HL-60 (cell line): Measurements from ENCODE around the gene HAT1.

Source experiments
- CTCF ChIP-seq: IDR thresholded peaks from one replicate; pipeline ENCODE4 v1.5.1; 2011; ENCODE audit warnings: low read length, control low read depth, inconsistent platforms; ENCODE audit not compliant: insufficient read depth
- GABPA ChIP-seq: IDR thresholded peaks from 2 replicates; pipeline ENCODE4 v1.6.1; 2012; ENCODE audit warnings: low read depth
- POLR2AphosphoS5 ChIP-seq: IDR thresholded peaks from 2 replicates; pipeline ENCODE4 v1.6.1; 2012; ENCODE audit warnings: low read depth
- SPI1 ChIP-seq: IDR thresholded peaks from 2 replicates; pipeline ENCODE4 v1.6.1; 2012; ENCODE audit warnings: low read depth, mild to moderate bottlenecking, borderline replicate concordance
- TF ChIP-seq, protein P1 (sequence below): IDR thresholded peaks from 2 replicates; pipeline ENCODE4 v1.6.1; 2012; ENCODE audit warnings: low read depth; ENCODE audit not compliant: insufficient replicate concordance

DNA sequence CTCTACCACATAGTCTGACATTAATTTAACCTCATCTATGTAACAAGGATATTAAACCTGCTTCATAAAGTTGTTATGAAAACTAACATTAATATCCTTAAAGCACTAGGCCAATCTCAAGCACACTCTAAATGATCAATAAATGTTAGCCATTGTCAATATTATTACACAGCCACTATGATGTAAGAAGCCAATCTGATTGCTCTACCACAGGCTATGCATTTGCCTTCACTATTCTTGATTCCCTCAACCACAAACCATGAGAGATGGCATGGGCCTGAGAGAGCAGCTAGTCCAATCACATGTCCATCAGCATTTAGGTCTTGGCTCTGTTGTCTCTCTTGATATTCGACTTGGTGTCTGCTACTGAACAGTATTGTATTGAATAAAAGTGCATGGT is 32.5 kb upstream of the HAT1 start:
- no peak for TF ChIP-seq CTCF
- no peak for TF ChIP-seq POLR2AphosphoS5
- no peak for TF ChIP-seq GABPA
- TF ChIP-seq, protein P1, sequence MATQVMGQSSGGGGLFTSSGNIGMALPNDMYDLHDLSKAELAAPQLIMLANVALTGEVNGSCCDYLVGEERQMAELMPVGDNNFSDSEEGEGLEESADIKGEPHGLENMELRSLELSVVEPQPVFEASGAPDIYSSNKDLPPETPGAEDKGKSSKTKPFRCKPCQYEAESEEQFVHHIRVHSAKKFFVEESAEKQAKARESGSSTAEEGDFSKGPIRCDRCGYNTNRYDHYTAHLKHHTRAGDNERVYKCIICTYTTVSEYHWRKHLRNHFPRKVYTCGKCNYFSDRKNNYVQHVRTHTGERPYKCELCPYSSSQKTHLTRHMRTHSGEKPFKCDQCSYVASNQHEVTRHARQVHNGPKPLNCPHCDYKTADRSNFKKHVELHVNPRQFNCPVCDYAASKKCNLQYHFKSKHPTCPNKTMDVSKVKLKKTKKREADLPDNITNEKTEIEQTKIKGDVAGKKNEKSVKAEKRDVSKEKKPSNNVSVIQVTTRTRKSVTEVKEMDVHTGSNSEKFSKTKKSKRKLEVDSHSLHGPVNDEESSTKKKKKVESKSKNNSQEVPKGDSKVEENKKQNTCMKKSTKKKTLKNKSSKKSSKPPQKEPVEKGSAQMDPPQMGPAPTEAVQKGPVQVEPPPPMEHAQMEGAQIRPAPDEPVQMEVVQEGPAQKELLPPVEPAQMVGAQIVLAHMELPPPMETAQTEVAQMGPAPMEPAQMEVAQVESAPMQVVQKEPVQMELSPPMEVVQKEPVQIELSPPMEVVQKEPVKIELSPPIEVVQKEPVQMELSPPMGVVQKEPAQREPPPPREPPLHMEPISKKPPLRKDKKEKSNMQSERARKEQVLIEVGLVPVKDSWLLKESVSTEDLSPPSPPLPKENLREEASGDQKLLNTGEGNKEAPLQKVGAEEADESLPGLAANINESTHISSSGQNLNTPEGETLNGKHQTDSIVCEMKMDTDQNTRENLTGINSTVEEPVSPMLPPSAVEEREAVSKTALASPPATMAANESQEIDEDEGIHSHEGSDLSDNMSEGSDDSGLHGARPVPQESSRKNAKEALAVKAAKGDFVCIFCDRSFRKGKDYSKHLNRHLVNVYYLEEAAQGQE: no peak
- TF ChIP-seq SPI1: no peak
